Vagina (tissue), 2 donors: ENCODE measurements around the gene ADAMTS12.

Source experiments
- CTCF ChIP-seq, 3 experiments: fragments of 450-650 bp in 2 of 3; fragments of 200-600 bp in 1 of 3; sonication (generic) in 1 of 3; IDR thresholded peaks; one replicate each; pipeline ENCODE4 v1.5.1; 2017 to 2019; ENCODE audit warnings: antibody characterized with exemption in 3 of 3, mild to moderate bottlenecking in 2 of 3, moderate library complexity in 2 of 3
- POLR2A ChIP-seq, 2 donors: fragments of 450-650 bp; IDR thresholded peaks; one replicate each; pipeline ENCODE4 v1.6.1; 2017; ENCODE audit warnings: antibody characterized with exemption in 2 of 2, mild to moderate bottlenecking in 2 of 2, moderate library complexity in 2 of 2
- POLR2AphosphoS5 ChIP-seq, 2 donors: sonication (generic); formaldehyde crosslinking; IDR thresholded peaks; one replicate each; pipeline ENCODE4 v1.9.0; 2017; ENCODE audit warnings: antibody characterized with exemption in 2 of 2, mild to moderate bottlenecking in 2 of 2, low read depth in 1 of 2; ENCODE audit not compliant: insufficient read depth in 1 of 2

DNA sequence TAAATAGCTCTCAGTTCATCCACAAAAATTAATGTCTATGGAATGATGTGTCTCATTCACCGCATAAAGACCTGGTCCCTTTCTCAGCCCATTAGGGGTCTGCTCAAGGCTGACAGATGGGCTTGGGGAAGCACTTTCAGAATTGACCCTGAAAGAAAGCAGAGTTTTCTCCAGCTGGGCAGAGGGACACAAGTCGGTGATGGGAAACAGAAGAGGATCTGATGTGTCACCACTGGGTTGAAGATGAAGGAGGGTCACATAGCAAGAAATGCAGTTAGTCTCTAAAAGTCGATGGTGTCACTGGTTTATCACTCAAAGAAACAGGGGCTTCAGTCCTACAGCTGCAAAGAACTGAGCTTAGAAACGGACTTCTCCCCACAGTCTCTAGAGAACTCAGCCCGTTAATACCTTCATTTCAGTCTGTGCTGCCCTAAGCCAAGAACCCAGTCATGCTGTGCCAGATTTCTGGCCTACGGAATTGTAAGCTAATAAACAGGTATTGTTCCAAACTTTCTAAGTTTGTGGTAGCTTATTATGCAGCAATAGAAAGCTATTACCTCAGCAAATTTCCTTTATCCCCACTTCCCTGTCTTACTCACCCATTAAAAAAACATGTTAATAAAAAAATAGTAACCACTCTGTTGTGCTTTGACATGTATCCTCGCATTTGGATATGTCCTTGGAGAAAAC, 64.6 kb downstream of the ADAMTS12 start:
- TF ChIP-seq CTCF (IDR thresholded peaks at IDR 0.05) (no peak), POLR2A (IDR thresholded peaks at IDR 0.05) (no peak), POLR2AphosphoS5 (IDR thresholded peaks at IDR 0.05; ENCODE audit: insufficient read depth in 1 of 2, low read depth in 1 of 2) (no peak)
